A673 (cell line): Measurements from ENCODE around the gene KAT5.

Experiments used
- CTCF ChIP-seq: fragments of 300-800, 200-600 bp; sonication (generic); conservative IDR thresholded peaks from 2 replicates; pipeline ENCODE4 v1.5.1; 2017; ENCODE audit warnings: low read depth, mild to moderate bottlenecking, antibody characterized with exemption, low read length, moderate library complexity, mixed read lengths
- EZH2 ChIP-seq: fragments of 200-600 bp; sonication (generic); IDR thresholded peaks from 2 replicates; pipeline ENCODE4 v1.6.1; 2017; ENCODE audit warnings: borderline replicate concordance, low read depth, mild to moderate bottlenecking, mixed read lengths, antibody characterized with exemption, low read length; ENCODE audit not compliant: poor library complexity, severe bottlenecking

GRCh38 chr11:65698205-65698604 is 13.8 kb upstream of the KAT5 start:
- TF ChIP-seq CTCF (no peak), EZH2 (no peak)
